Activated naive CD4-positive, alpha-beta T cell (primary cell): ENCODE data around the gene ABCC4.
A peak's percentile ranks its signal among the peaks of the same experiment; 100 is the strongest.

Experiments used
- DNase-seq, 4 experiments: peaks; one replicate each; lab custom pipeline; 2025; lab: John Stamatoyannopoulos, UW

Gene ABCC4

GRCh38 chr13:95301183-95301967, at the start of gene ABCC4:
Gene ABCC4, minus strand, starts transcription at chr13:95301451. Its CDS starts 137 bp downstream, at chr13:95301314.
- DNase-seq: peak; percentile 17 to 32 (median 24)

- no peak for DNase-seq
Observed at GRCh38 chr13:95349267-95349666, 48.0 kb upstream of the ABCC4 start.

- DNase-seq: no peak
Observed at GRCh38 chr13:95343944-95344343, 42.7 kb upstream of the ABCC4 start.

- no peak for DNase-seq
Observed at GRCh38 chr13:95341441-95341840, 40.2 kb upstream of the ABCC4 start.

- no peak for DNase-seq
Observed at GRCh38 chr13:95338905-95339304, 37.7 kb upstream of the ABCC4 start.

GRCh38 chr13:95337597-95337996, 36.3 kb upstream of the ABCC4 start:
- no peak for DNase-seq

- no peak for DNase-seq
Observed at GRCh38 chr13:95335667-95336066, 34.4 kb upstream of the ABCC4 start.

- no peak for DNase-seq
Observed at GRCh38 chr13:95328386-95328785, 27.1 kb upstream of the ABCC4 start.

- DNase-seq: no peak
Observed at GRCh38 chr13:95327190-95327589, 25.9 kb upstream of the ABCC4 start.

GRCh38 chr13:95326695-95327094, 25.4 kb upstream of the ABCC4 start:
- no peak for DNase-seq

GRCh38 chr13:95325485-95325884, 24.2 kb upstream of the ABCC4 start:
- DNase-seq: no peak

GRCh38 chr13:95323930-95324662, 22.8 kb upstream of the ABCC4 start:
- no peak for DNase-seq

- no peak for DNase-seq
Observed at GRCh38 chr13:95319551-95320274, 18.5 kb upstream of the ABCC4 start.

GRCh38 chr13:95317039-95317989, 16.1 kb upstream of the ABCC4 start:
- no peak for DNase-seq

GRCh38 chr13:95315752-95316151, 14.5 kb upstream of the ABCC4 start:
- no peak for DNase-seq

GRCh38 chr13:95307507-95307906, 6.3 kb upstream of the ABCC4 start:
- DNase-seq: no peak

GRCh38 chr13:95304453-95304852, 3.2 kb upstream of the ABCC4 start:
- no peak for DNase-seq

GRCh38 chr13:95301968-95302393, 730 bp upstream of the ABCC4 start:
- no peak for DNase-seq

GRCh38 chr13:95300625-95301182, 547 bp downstream of the ABCC4 start:
- peak in 3 of 4 experiments; percentile 2 to 13 (median 8) for DNase-seq

- DNase-seq: no peak
Observed at GRCh38 chr13:95298971-95299621, 2.2 kb downstream of the ABCC4 start.
